ENCODE data around the gene CPZ. TPM values are rescaled to one million over a fixed set of nuclear protein-coding genes. Genes with fewer than 3 reads are reported as not detected.

The CPZ gene
- total and polyA plus RNA-seq, 2 experiments from 2014 or later: 13.4 to 19.0 TPM

DNA sequence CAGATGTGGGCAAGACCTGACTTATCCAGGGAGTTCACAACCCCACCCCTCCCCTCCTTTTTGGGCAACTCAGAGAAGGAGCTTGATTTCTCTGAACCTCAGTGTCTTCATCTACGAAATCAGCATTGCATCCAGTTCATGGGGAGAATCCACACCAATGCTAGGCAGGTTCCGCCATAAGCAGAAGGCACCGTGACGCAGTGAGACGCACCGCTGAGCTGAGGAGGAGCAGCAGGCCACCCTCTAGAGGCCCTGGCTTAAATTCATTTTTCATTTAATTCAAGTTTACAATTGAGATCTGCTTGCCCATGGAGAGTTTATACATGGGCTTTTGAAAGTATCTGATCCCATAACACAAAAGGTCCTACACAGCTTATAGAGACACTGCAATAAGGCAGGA is 55.7 kb downstream of the CPZ start:
- Histone ChIP-seq H3K4me1 (ENCODE audit: insufficient read depth) (no peaks in the 10 kb centered on the region), H3K79me2 (ENCODE audit: insufficient read depth) (no peaks in the 10 kb centered on the region), H3K4me2 (ENCODE audit: unreplicated experiment) (no peak overlapping the region), H2AFZ (no peak overlapping the region), H3K27ac (no peak overlapping the region), H3K9me3 (ENCODE audit: low read depth) (no peaks in the 10 kb centered on the region), H3F3A (ENCODE audit: insufficient read depth) (no peaks in the 10 kb centered on the region), H3K9ac (no peak overlapping the region), H4K20me1 (ENCODE audit: insufficient read depth) (no peaks in the 10 kb centered on the region), H3K36me3 (ENCODE audit: low read depth) (no peaks in the 10 kb centered on the region), H3K27me3 (replicated peaks; ENCODE audit: insufficient read depth) (peaks cover 20% of the 10 kb centered on the region), H3K9me2 (ENCODE audit: insufficient read depth) (no peaks in the 10 kb centered on the region), H3K4me3 (no peak overlapping the region)
- no peak for DNase-seq
- 80 to 85% methylated on average over 6 of the region's 6 CpGs for WGBS, 2 experiments (ENCODE audit: low coverage in 1 of 2, low lambda C conversion rate in 2 of 2, missing lambda C conversion rate in 2 of 2)
- TF ChIP-seq EZH2phosphoT487 (IDR thresholded peaks at IDR 0.05; ENCODE audit: insufficient read depth, low read depth): no peak
- no peak for TF ChIP-seq EZH2 (IDR thresholded peaks at IDR 0.05; ENCODE audit: insufficient read depth, poor library complexity, severe bottlenecking)
- in situ Hi-C loops (cut with MboI): no loop called here

DNA sequence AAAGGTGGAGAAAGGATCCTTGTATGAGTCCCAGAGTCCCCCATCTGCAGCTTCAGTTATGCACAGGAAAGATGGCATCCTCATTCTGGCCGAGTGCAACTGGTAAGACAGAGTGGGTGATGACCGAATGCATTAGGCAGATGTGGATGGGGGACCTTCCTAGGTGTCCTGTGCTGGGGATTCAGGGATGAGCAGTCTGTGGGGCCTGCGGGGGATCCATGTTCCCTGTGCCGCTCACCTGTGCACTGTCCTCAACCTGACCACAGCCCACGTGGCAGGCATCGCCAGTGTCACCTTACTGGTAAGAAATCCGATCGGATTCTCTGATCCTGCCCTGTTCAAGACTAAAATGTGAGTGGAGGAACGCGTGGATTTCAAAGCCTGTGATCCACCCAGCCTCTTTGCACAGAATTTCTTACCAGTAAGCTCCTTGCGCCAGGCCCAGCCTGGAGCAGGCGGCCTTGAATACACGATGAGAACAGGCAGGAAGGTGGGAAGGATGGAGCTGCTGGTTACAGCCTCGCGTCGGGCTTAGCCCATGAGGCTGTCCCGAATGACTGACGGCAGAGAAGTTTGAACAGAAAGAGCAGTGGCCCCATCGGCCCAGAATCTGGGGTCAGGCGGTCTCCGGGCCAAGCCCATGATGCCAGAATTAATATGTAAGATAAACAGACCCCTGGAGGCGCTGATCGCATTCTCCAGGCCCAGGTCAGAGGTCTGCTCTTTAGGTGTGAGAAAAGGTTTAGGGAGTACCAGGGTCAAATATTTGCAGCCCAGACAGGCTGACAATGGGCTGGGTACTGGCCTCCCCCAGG is 56.5 kb downstream of the CPZ start:
- Histone ChIP-seq H3F3A (ENCODE audit: insufficient read depth) (no peaks in the 10 kb centered on the region), H3K27me3 (replicated peaks; ENCODE audit: insufficient read depth) (peaks cover 20% of the 10 kb centered on the region), H3K79me2 (ENCODE audit: insufficient read depth) (no peaks in the 10 kb centered on the region), H3K9me2 (ENCODE audit: insufficient read depth) (no peaks in the 10 kb centered on the region), H3K36me3 (ENCODE audit: low read depth) (no peaks in the 10 kb centered on the region), H3K9ac (no peak overlapping the region), H3K4me3 (no peak overlapping the region), H4K20me1 (ENCODE audit: insufficient read depth) (no peaks in the 10 kb centered on the region), H3K9me3 (ENCODE audit: low read depth) (no peaks in the 10 kb centered on the region), H3K4me2 (ENCODE audit: unreplicated experiment) (no peak overlapping the region), H2AFZ (no peak overlapping the region), H3K4me1 (ENCODE audit: insufficient read depth) (no peaks in the 10 kb centered on the region), H3K27ac (no peak overlapping the region)
- WGBS, 2 experiments (ENCODE audit: low coverage in 1 of 2, low lambda C conversion rate in 2 of 2, missing lambda C conversion rate in 2 of 2): 53% methylated on average over 23 of the region's 23 CpGs
- in situ Hi-C loops (cut with MboI): no loop called here
- no peak for DNase-seq
- TF ChIP-seq EZH2phosphoT487 (IDR thresholded peaks at IDR 0.05; ENCODE audit: insufficient read depth, low read depth): no peak
- no peak for TF ChIP-seq EZH2 (IDR thresholded peaks at IDR 0.05; ENCODE audit: insufficient read depth, poor library complexity, severe bottlenecking)

GRCh38 chr4:8649631-8650361 is 57.2 kb downstream of the CPZ start:
- Histone ChIP-seq H2AFZ (no peak overlapping the region), H4K20me1 (ENCODE audit: insufficient read depth) (no peaks in the 10 kb centered on the region), H3F3A (ENCODE audit: insufficient read depth) (no peaks in the 10 kb centered on the region), H3K4me1 (ENCODE audit: insufficient read depth) (no peaks in the 10 kb centered on the region), H3K4me2 (ENCODE audit: unreplicated experiment) (no peak overlapping the region), H3K4me3 (no peak overlapping the region), H3K79me2 (ENCODE audit: insufficient read depth) (no peaks in the 10 kb centered on the region), H3K27me3 (replicated peaks; ENCODE audit: insufficient read depth) (peaks cover 20% of the 10 kb centered on the region), H3K9me3 (ENCODE audit: low read depth) (no peaks in the 10 kb centered on the region), H3K36me3 (ENCODE audit: low read depth) (no peaks in the 10 kb centered on the region), H3K9ac (no peak overlapping the region), H3K9me2 (ENCODE audit: insufficient read depth) (no peaks in the 10 kb centered on the region), H3K27ac (no peak overlapping the region)
- 30 to 35% methylated on average over 18 to 26 of the region's 33 CpGs for WGBS, 2 experiments (ENCODE audit: low coverage in 1 of 2, low lambda C conversion rate in 2 of 2, missing lambda C conversion rate in 2 of 2)
- in situ Hi-C loops (cut with MboI): no loop called here
- TF ChIP-seq EZH2phosphoT487 (IDR thresholded peaks at IDR 0.05; ENCODE audit: insufficient read depth, low read depth) (no peak), EZH2 (IDR thresholded peaks at IDR 0.05; ENCODE audit: insufficient read depth, poor library complexity, severe bottlenecking) (no peak)
- no peak for DNase-seq

DNA sequence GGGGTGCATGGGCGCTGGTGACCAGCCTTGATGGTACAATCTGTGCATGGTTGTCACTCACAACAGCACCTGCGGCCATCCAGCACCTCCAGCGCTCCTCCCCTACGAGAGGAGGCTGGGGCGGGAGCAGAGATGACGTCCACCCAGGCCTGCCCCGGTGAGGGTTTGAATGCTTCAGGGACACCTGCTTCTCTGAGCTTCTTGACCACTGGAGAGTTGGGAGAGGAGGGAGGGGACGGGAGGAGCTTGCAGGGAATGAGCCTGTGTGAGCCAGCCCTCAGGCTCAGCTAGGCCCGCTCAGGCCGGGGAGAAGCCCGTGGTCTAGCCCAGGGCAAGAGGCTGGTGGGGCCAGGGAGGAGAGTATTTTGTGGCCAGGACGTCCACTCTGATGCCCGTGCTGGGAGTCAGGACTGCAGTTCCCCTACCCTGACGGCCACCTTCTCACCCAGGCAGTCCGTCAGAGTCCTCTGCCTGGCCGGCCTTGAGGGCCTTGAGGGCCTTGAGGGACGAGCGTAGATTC is 59.2 kb downstream of the CPZ start:
- Histone ChIP-seq H3K36me3 (ENCODE audit: low read depth) (no peaks in the 10 kb centered on the region), H3K9ac (no peak overlapping the region), H2AFZ (no peak overlapping the region), H3K4me2 (ENCODE audit: unreplicated experiment) (no peak overlapping the region), H3K9me3 (ENCODE audit: low read depth) (no peaks in the 10 kb centered on the region), H3K79me2 (ENCODE audit: insufficient read depth) (no peaks in the 10 kb centered on the region), H3F3A (ENCODE audit: insufficient read depth) (no peaks in the 10 kb centered on the region), H3K27ac (no peak overlapping the region), H3K4me1 (ENCODE audit: insufficient read depth) (no peaks in the 10 kb centered on the region), H3K9me2 (ENCODE audit: insufficient read depth) (no peaks in the 10 kb centered on the region), H4K20me1 (ENCODE audit: insufficient read depth) (no peaks in the 10 kb centered on the region), H3K4me3 (no peak overlapping the region), H3K27me3 (replicated peaks; ENCODE audit: insufficient read depth) (peaks cover 18% of the 10 kb centered on the region)
- WGBS, 2 experiments (ENCODE audit: low coverage in 1 of 2, low lambda C conversion rate in 2 of 2, missing lambda C conversion rate in 2 of 2): 52 to 55% methylated on average over 18 of the region's 18 CpGs
- DNase-seq: no peak
- no peak for TF ChIP-seq EZH2 (IDR thresholded peaks at IDR 0.05; ENCODE audit: insufficient read depth, poor library complexity, severe bottlenecking)
- TF ChIP-seq EZH2phosphoT487 (IDR thresholded peaks at IDR 0.05; ENCODE audit: insufficient read depth, low read depth): no peak
- in situ Hi-C loops (cut with MboI): no loop called here
